Muscle of back (tissue), 11 donors: ENCODE measurements around the gene NLGN1. TPM values are rescaled to one million over a fixed set of nuclear protein-coding genes. Genes with fewer than 3 reads are reported as not detected.
A peak's percentile ranks its signal among the peaks of the same experiment; 100 is the strongest.

Experiments
- DNase-seq, 3 donors: peaks; one replicate each; pipeline versions ENCODE4 v3.0.0 to v3.0.0-alpha.2; 2013
- polyA plus RNA-seq, 10 donors: library from polyadenylated mRNA; unstranded; fragments of 120-200 nt; gene quantifications; one replicate each; pipeline ENCODE4 v1.2.1, GENCODE V29; 2013; ENCODE audit not compliant: insufficient read length in 10 of 10

Gene NLGN1
- polyA plus RNA-seq, 10 donors, result 1.5 to 2.7 (median 2.0) TPM

GRCh38 chr3:174276826-174277225 is 879.3 kb downstream of the NLGN1 start:
- DNase-seq, result no peak

- no peak for DNase-seq
These were observed 880.5 kb downstream of the NLGN1 start for GRCh38 chr3:174278094-174278493.

- DNase-seq, result no peak
These were observed 882.6 kb downstream of the NLGN1 start for GRCh38 chr3:174280186-174280585.

- DNase-seq, result no peak
These were observed 887.8 kb downstream of the NLGN1 start for GRCh38 chr3:174285242-174285864.

GRCh38 chr3:174287705-174288104 is 890.2 kb downstream of the NLGN1 start:
- DNase-seq, result peak in 1 of 3 donors; percentile 19

- DNase-seq, result peak in 1 of 3 donors; percentile 23
These were observed 897.1 kb downstream of the NLGN1 start for GRCh38 chr3:174294616-174295015.

- peak; percentile 37 to 71 (median 58) for DNase-seq
These were observed 898.0 kb downstream of the NLGN1 start for GRCh38 chr3:174295306-174296092.

GRCh38 chr3:174302746-174303315 is 905.3 kb downstream of the NLGN1 start:
- DNase-seq, result no peak

GRCh38 chr3:174303907-174304560 is 906.5 kb downstream of the NLGN1 start:
- DNase-seq, result peak in 1 of 3 donors; percentile 20

- DNase-seq, result no peak
These were observed 911.2 kb downstream of the NLGN1 start for GRCh38 chr3:174308736-174309135.

- no peak for DNase-seq
These were observed 913.0 kb downstream of the NLGN1 start for GRCh38 chr3:174310475-174310983.

- DNase-seq, result peak in 1 of 3 donors; percentile 53
These were observed 917.7 kb downstream of the NLGN1 start for GRCh38 chr3:174315225-174315624.

- DNase-seq, result no peak
These were observed 919.5 kb downstream of the NLGN1 start for GRCh38 chr3:174317005-174317404.

- no peak for DNase-seq
These were observed 920.6 kb downstream of the NLGN1 start for GRCh38 chr3:174318181-174318580.

GRCh38 chr3:174321548-174321947 is 924.0 kb downstream of the NLGN1 start:
- no peak for DNase-seq

- DNase-seq, result no peak
These were observed 925.2 kb downstream of the NLGN1 start for GRCh38 chr3:174322789-174323188.

GRCh38 chr3:174325171-174325570 is 927.6 kb downstream of the NLGN1 start:
- no peak for DNase-seq

- peak in 2 of 3 donors; percentile 49 to 68 for DNase-seq
These were observed 928.5 kb downstream of the NLGN1 start for GRCh38 chr3:174325834-174326700.

- DNase-seq, result peak in 1 of 3 donors; percentile 75
These were observed 931.8 kb downstream of the NLGN1 start for GRCh38 chr3:174329321-174329720.

GRCh38 chr3:174330303-174330702 is 932.8 kb downstream of the NLGN1 start:
- peak; percentile 70 to 95 (median 80) for DNase-seq
